ENCODE data around the gene KNCN. TPM values are rescaled to one million over a fixed set of nuclear protein-coding genes. Genes with fewer than 3 reads are reported as not detected.

The KNCN gene
- total and polyA plus RNA-seq, 10 of the 15 experiments (the other 5 are each of a cell fraction or from before 2014, with no cell fraction given) = not detected

- SMC1A ChIA-PET (ENCODE audit: uncharacterized antibody, unreplicated experiment) = interaction anchor here (2.2 kb wide), 1 partner anchor 9 kb away, joined by 6 read pairs; no protein-coding TSS in a partner anchor
These were observed 13.3 kb downstream of the KNCN start for GRCh38 chr1:46538147-46538546.

More at GRCh38 chr1:46538147-46538546, 13.3 kb downstream of the KNCN start:
- Histone ChIP-seq H3K79me2 (ENCODE audit: control insufficient read depth, insufficient read depth, low read length) (no peaks in the 10 kb centered on the region), H3K4me3 (no peak overlapping the region), H2AFZ (ENCODE audit: control insufficient read depth, low read depth, low read length) (no peak overlapping the region), H3K27ac (ENCODE audit: control insufficient read depth, insufficient read depth) (no peak overlapping the region), H3K9ac (ENCODE audit: control insufficient read depth, insufficient read depth, low read length) (no peak overlapping the region), H3K4me1 (ENCODE audit: control insufficient read depth, insufficient read depth, low read length) (no peaks in the 10 kb centered on the region), H4K20me1 (ENCODE audit: control insufficient read depth, insufficient read depth) (no peaks in the 10 kb centered on the region), H3K9me3 (replicated peaks; ENCODE audit: control insufficient read depth, insufficient read depth, low read length) (no peaks in the 10 kb centered on the region), H3K36me3 (ENCODE audit: control insufficient read depth in 2 of 2, insufficient read depth in 2 of 2, low read length in 1 of 2) (no peaks in the 10 kb centered on the region), H3K4me2 (ENCODE audit: control insufficient read depth, insufficient read depth) (no peak overlapping the region), H3K27me3 (replicated peaks in 1 of 2; ENCODE audit: control insufficient read depth in 2 of 2, insufficient read depth in 2 of 2, low read length in 1 of 2) (peaks cover 4 to 10% of the 10 kb centered on the region in 2 experiments; a peak in 3 of 4 replicates)
- CTCF ChIA-PET = interaction anchor here (0.8 to 2.9 kb wide), 6 partner anchors 9 to 96 kb away, joined by 3 to 12 read pairs (median 3); no protein-coding TSS in a partner anchor
- no peak for TF ChIP-seq ZBTB11 (CRISPR knock-in tag; IDR thresholded peaks at IDR 0.05)
- no peak for TF ChIP-seq CHD4 (IDR thresholded peaks at IDR 0.05)
- no peak for TF ChIP-seq BCL3 (IDR thresholded peaks at IDR 0.05; ENCODE audit: borderline replicate concordance, insufficient read depth, low read depth, low read length, poor library complexity, severe bottlenecking)
- TF ChIP-seq ATF7 (IDR thresholded peaks at IDR 0.05; ENCODE audit: low read depth) = no peak
- no peak for TF ChIP-seq BACH1 (IDR thresholded peaks at IDR 0.05; ENCODE audit: borderline replicate concordance)
- no peak for TF ChIP-seq ZNF622 (IDR thresholded peaks at IDR 0.05)
- no peak for TF ChIP-seq BMI1 (IDR thresholded peaks at IDR 0.05; ENCODE audit: borderline replicate concordance)
- TF ChIP-seq IRF5 (IDR thresholded peaks at IDR 0.05; ENCODE audit: borderline replicate concordance) = no peak
- TF ChIP-seq HDGF (IDR thresholded peaks at IDR 0.05) = no peak
- TF ChIP-seq FOS (IDR thresholded peaks at IDR 0.05; ENCODE audit: borderline replicate concordance, extremely low read depth, insufficient read length) = no peak
- 2% methylated on average over 2 of the region's 2 CpGs for WGBS (ENCODE audit: insufficient coverage, insufficient replicate concordance, low lambda C conversion rate, missing lambda C conversion rate)
- RAD21 ChIA-PET (ENCODE audit: unreplicated experiment) = no interaction called here
- POLR2A ChIA-PET = no interaction called here
- intact Hi-C loops (cut with micrococcal nuclease; ENCODE audit: unreplicated experiment) = no loop called here
- DNase-seq (ENCODE audit: low read depth, low spot score) (no peak), FAIRE-seq (no peak), ATAC-seq (no peak)
- BruUV-seq (replicated peaks) = no TSS peak
- in situ Hi-C loops (cut with MboI) = no loop called here
